ENCODE results near the gene CETP.
A peak's percentile ranks its signal among the peaks of the same experiment; 100 is the strongest.
"Not testable (repeated sequence)": the region's sequence is repeated elsewhere in the genome, so short reads cannot be mapped to it uniquely, and the experiment has no call there.

Gene CETP

GRCh38 chr16:56999409-57000270 lies 37.9 kb downstream of the CETP start:
- no peak for DNase-seq

GRCh38 chr16:57000271-57001025 lies 38.7 kb downstream of the CETP start:
- DNase-seq, result peak; percentile 97

- no peak for DNase-seq
Observed at GRCh38 chr16:57001026-57001679, 39.4 kb downstream of the CETP start.

GRCh38 chr16:57003439-57004386 lies 42.0 kb downstream of the CETP start:
- no peak for DNase-seq

GRCh38 chr16:57004387-57005250 lies 42.9 kb downstream of the CETP start:
- no peak for DNase-seq

- DNase-seq, result not testable (repeated sequence)
Observed at GRCh38 chr16:57005597-57005996, 43.8 kb downstream of the CETP start.

GRCh38 chr16:57007050-57007449 lies 45.3 kb downstream of the CETP start:
- DNase-seq, result no peak

GRCh38 chr16:57007530-57007929 lies 45.8 kb downstream of the CETP start:
- no peak for DNase-seq

GRCh38 chr16:57008440-57008839 lies 46.7 kb downstream of the CETP start:
- no peak for DNase-seq

GRCh38 chr16:57009643-57010170 lies 48.0 kb downstream of the CETP start:
- no peak for DNase-seq

GRCh38 chr16:57012353-57012752 lies 50.6 kb downstream of the CETP start:
- DNase-seq, result no peak

GRCh38 chr16:57013229-57013628 lies 51.5 kb downstream of the CETP start:
- peak; percentile 75 for DNase-seq

- no peak for DNase-seq
Observed at GRCh38 chr16:57013902-57014301, 52.2 kb downstream of the CETP start.

GRCh38 chr16:57016301-57016700 lies 54.6 kb downstream of the CETP start:
- DNase-seq, result no peak

- no peak for DNase-seq
Observed at GRCh38 chr16:57016831-57017230, 55.1 kb downstream of the CETP start.

GRCh38 chr16:57017251-57017650 lies 55.5 kb downstream of the CETP start:
- DNase-seq, result peak; percentile 32

GRCh38 chr16:57019746-57020145 lies 58.0 kb downstream of the CETP start:
- DNase-seq, result no peak

GRCh38 chr16:57020651-57021050 lies 58.9 kb downstream of the CETP start:
- DNase-seq, result no peak

- DNase-seq, result no peak
Observed at GRCh38 chr16:57021757-57022156, 60.0 kb downstream of the CETP start.

- no peak for DNase-seq
Observed at GRCh38 chr16:57022445-57022844, 60.7 kb downstream of the CETP start.

All from fibroblast of skin of right quadriceps (primary cell).